ENCODE data around the gene TRIP10. TPM values are rescaled to one million over a fixed set of nuclear protein-coding genes. Genes with fewer than 3 reads are reported as not detected.

TRIP10 gene
- total and polyA plus RNA-seq, 2 of the 13 experiments (the other 11 are each of a cell fraction or from before 2014, with no cell fraction given) = 32.5 to 33.2 TPM

GRCh38 chr19:6767357-6768235, 28.1 kb downstream of the TRIP10 start, which contains the start of gene SH2D3A:
Gene SH2D3A, minus strand, starts transcription at chr19:6767435. Its CDS starts 3,687 bp downstream, at chr19:6763748.
- peak; percentile 66 for ATAC-seq
- no peaks in the 10 kb centered on the region for H3K27me3 ChIP-seq (ENCODE audit: control insufficient read depth in 1 of 2, insufficient read depth in 2 of 2, low read length in 2 of 2)
- H3K36me3 ChIP-seq (replicated peaks in 1 of 2; ENCODE audit: control insufficient read depth in 1 of 2, insufficient read depth in 2 of 2, low read length in 2 of 2) = no peaks in the 10 kb centered on the region
- CTCF ChIA-PET (ENCODE audit: low intra/inter-chr PET ratio, low total read pairs) = no interaction called here
- POLR2A ChIA-PET = interaction anchor here (0.9 to 1.0 kb wide), 3 partner anchors 13 to 87 kb away, joined by 3 read pairs; no protein-coding TSS in a partner anchor
- DNase-seq (ENCODE audit: low spot score) = peak; percentile 65
- H2AFZ ChIP-seq (ENCODE audit: low read length) = no peak within 1 kb of the TSS
- intact Hi-C loops (cut with micrococcal nuclease; ENCODE audit: unreplicated experiment) (no loop called here), in situ Hi-C loops (cut with HindIII; ENCODE audit: extremely low pct_ligation_motif_present, low pct_unique_long_range_greater_than_20kb) (no loop called here)
- no peaks in the 10 kb centered on the region for H3K79me2 ChIP-seq (ENCODE audit: insufficient read depth, low read length)
- no TSS peak for BruUV-seq (replicated peaks)
- H3K4me2 ChIP-seq (ENCODE audit: low read depth, low read length) = peak within 1 kb of the TSS; percentile 86
- peak within 1 kb of the TSS; percentile 45; the same call in 1 of the 2 replicates for H3K9ac ChIP-seq (ENCODE audit: insufficient read depth, low read depth, low read length)
- no peaks in the 10 kb centered on the region for H3K9me3 ChIP-seq (ENCODE audit: low read length)
- H3K27ac ChIP-seq (ENCODE audit: extremely low read length, insufficient read depth, low read length) = no peak within 1 kb of the TSS
- FAIRE-seq = no peak
- 7% methylated on average over 34 of the region's 47 CpGs for WGBS (ENCODE audit: low lambda C conversion rate)
- H3K4me3 ChIP-seq (replicated peaks in 1 of 3; ENCODE audit: insufficient read depth in 1 of 3, low read depth in 2 of 3, low read length in 3 of 3) = peak within 1 kb of the TSS; percentile 52 to 73 (median 64)
- H3K4me1 ChIP-seq (ENCODE audit: insufficient read depth, low read length) = peaks cover 40% of the 10 kb centered on the region
- H4K20me1 ChIP-seq (ENCODE audit: insufficient read depth, low read length) = no peaks in the 10 kb centered on the region
- TF ChIP-seq, protein P1, sequence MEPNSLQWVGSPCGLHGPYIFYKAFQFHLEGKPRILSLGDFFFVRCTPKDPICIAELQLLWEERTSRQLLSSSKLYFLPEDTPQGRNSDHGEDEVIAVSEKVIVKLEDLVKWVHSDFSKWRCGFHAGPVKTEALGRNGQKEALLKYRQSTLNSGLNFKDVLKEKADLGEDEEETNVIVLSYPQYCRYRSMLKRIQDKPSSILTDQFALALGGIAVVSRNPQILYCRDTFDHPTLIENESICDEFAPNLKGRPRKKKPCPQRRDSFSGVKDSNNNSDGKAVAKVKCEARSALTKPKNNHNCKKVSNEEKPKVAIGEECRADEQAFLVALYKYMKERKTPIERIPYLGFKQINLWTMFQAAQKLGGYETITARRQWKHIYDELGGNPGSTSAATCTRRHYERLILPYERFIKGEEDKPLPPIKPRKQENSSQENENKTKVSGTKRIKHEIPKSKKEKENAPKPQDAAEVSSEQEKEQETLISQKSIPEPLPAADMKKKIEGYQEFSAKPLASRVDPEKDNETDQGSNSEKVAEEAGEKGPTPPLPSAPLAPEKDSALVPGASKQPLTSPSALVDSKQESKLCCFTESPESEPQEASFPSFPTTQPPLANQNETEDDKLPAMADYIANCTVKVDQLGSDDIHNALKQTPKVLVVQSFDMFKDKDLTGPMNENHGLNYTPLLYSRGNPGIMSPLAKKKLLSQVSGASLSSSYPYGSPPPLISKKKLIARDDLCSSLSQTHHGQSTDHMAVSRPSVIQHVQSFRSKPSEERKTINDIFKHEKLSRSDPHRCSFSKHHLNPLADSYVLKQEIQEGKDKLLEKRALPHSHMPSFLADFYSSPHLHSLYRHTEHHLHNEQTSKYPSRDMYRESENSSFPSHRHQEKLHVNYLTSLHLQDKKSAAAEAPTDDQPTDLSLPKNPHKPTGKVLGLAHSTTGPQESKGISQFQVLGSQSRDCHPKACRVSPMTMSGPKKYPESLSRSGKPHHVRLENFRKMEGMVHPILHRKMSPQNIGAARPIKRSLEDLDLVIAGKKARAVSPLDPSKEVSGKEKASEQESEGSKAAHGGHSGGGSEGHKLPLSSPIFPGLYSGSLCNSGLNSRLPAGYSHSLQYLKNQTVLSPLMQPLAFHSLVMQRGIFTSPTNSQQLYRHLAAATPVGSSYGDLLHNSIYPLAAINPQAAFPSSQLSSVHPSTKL (CRISPR knock-in tag; IDR thresholded peaks at IDR 0.05) = 0 out of 2 replicates have a peak, but pooled peaks have one; percentile 0
- TF ChIP-seq ZEB1 (IDR thresholded peaks at IDR 0.05; ENCODE audit: insufficient replicate concordance, low read depth) (peak; percentile 43), REPIN1 (CRISPR knock-in tag; IDR thresholded peaks at IDR 0.05; ENCODE audit: borderline replicate concordance, low read depth) (0 out of 2 replicates have a peak, but pooled peaks have one; percentile 34), HDAC1 (CRISPR knock-in tag; IDR thresholded peaks at IDR 0.05) (0 out of 2 replicates have a peak, but pooled peaks have one; percentile 26), GABPA (IDR thresholded peaks at IDR 0.05; ENCODE audit: low read depth, low read length) (no peak), GABPA (CRISPR knock-in tag; IDR thresholded peaks at IDR 0.05; ENCODE audit: low read depth) (0 out of 2 replicates have a peak, but pooled peaks have one; percentile 6), SAP130 (CRISPR knock-in tag; IDR thresholded peaks at IDR 0.05; ENCODE audit: low read depth) (peak; percentile 30; the same call in 1 of the 2 replicates), TBP (CRISPR knock-in tag; IDR thresholded peaks at IDR 0.05) (no peak), GABPB1 (CRISPR knock-in tag; IDR thresholded peaks at IDR 0.05) (peak; percentile 62; the same call in 1 of the 2 replicates), ZKSCAN5 (CRISPR knock-in tag; IDR thresholded peaks at IDR 0.05) (no peak)
- TF ChIP-seq, protein P2, sequence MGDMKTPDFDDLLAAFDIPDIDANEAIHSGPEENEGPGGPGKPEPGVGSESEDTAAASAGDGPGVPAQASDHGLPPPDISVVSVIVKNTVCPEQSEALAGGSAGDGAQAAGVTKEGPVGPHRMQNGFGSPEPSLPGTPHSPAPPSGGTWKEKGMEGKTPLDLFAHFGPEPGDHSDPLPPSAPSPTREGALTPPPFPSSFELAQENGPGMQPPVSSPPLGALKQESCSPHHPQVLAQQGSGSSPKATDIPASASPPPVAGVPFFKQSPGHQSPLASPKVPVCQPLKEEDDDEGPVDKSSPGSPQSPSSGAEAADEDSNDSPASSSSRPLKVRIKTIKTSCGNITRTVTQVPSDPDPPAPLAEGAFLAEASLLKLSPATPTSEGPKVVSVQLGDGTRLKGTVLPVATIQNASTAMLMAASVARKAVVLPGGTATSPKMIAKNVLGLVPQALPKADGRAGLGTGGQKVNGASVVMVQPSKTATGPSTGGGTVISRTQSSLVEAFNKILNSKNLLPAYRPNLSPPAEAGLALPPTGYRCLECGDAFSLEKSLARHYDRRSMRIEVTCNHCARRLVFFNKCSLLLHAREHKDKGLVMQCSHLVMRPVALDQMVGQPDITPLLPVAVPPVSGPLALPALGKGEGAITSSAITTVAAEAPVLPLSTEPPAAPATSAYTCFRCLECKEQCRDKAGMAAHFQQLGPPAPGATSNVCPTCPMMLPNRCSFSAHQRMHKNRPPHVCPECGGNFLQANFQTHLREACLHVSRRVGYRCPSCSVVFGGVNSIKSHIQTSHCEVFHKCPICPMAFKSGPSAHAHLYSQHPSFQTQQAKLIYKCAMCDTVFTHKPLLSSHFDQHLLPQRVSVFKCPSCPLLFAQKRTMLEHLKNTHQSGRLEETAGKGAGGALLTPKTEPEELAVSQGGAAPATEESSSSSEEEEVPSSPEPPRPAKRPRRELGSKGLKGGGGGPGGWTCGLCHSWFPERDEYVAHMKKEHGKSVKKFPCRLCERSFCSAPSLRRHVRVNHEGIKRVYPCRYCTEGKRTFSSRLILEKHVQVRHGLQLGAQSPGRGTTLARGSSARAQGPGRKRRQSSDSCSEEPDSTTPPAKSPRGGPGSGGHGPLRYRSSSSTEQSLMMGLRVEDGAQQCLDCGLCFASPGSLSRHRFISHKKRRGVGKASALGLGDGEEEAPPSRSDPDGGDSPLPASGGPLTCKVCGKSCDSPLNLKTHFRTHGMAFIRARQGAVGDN (CRISPR knock-in tag; IDR thresholded peaks at IDR 0.05) = peak; percentile 65; the same call in 1 of the 2 replicates
- TF ChIP-seq, protein P3, sequence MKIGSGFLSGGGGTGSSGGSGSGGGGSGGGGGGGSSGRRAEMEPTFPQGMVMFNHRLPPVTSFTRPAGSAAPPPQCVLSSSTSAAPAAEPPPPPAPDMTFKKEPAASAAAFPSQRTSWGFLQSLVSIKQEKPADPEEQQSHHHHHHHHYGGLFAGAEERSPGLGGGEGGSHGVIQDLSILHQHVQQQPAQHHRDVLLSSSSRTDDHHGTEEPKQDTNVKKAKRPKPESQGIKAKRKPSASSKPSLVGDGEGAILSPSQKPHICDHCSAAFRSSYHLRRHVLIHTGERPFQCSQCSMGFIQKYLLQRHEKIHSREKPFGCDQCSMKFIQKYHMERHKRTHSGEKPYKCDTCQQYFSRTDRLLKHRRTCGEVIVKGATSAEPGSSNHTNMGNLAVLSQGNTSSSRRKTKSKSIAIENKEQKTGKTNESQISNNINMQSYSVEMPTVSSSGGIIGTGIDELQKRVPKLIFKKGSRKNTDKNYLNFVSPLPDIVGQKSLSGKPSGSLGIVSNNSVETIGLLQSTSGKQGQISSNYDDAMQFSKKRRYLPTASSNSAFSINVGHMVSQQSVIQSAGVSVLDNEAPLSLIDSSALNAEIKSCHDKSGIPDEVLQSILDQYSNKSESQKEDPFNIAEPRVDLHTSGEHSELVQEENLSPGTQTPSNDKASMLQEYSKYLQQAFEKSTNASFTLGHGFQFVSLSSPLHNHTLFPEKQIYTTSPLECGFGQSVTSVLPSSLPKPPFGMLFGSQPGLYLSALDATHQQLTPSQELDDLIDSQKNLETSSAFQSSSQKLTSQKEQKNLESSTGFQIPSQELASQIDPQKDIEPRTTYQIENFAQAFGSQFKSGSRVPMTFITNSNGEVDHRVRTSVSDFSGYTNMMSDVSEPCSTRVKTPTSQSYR (CRISPR knock-in tag; IDR thresholded peaks at IDR 0.05; ENCODE audit: borderline replicate concordance) = no peak

All from HepG2 (cell line).